ENCODE data around the gene KRTAP4-5.
"Not testable (repeated sequence)": the region's sequence is repeated elsewhere in the genome, so short reads cannot be mapped to it uniquely, and the experiment has no call there.

KRTAP4-5 gene

GRCh38 chr17:41149652-41149985, at the start of gene KRTAP4-5:
Gene KRTAP4-5, minus strand, starts transcription at chr17:41149825. Its CDS starts 58 bp downstream, at chr17:41149767.
- DNase-seq: no peak

- DNase-seq: no peak
Measured at GRCh38 chr17:41196068-41196467, 46.4 kb upstream of the KRTAP4-5 start.

- DNase-seq: no peak
Measured at GRCh38 chr17:41190328-41190727, 40.7 kb upstream of the KRTAP4-5 start.

- DNase-seq: not testable (repeated sequence)
Measured at GRCh38 chr17:41189837-41190318, 40.3 kb upstream of the KRTAP4-5 start, which contains the start of gene KRTAP9-1. Gene KRTAP9-1, plus strand, starts transcription at chr17:41189887. Its CDS starts 0 bp downstream, at chr17:41189887.

- no peak for DNase-seq
Measured at GRCh38 chr17:41186872-41187271, 37.2 kb upstream of the KRTAP4-5 start.

GRCh38 chr17:41185001-41185400, 35.4 kb upstream of the KRTAP4-5 start:
- DNase-seq: no peak

- no peak for DNase-seq
Measured at GRCh38 chr17:41184480-41184961, 34.9 kb upstream of the KRTAP4-5 start, which contains the start of gene KRTAP4-1. Gene KRTAP4-1, minus strand, starts transcription at chr17:41184911. Its CDS starts 57 bp downstream, at chr17:41184854.

GRCh38 chr17:41178843-41179616, 29.4 kb upstream of the KRTAP4-5 start:
- no peak for DNase-seq

- DNase-seq: no peak
Measured at GRCh38 chr17:41178341-41178740, 28.7 kb upstream of the KRTAP4-5 start.

GRCh38 chr17:41177727-41178271, 28.2 kb upstream of the KRTAP4-5 start, which contains the start of gene KRTAP4-2:
Gene KRTAP4-2, minus strand, starts transcription at chr17:41178221. Its CDS starts 57 bp downstream, at chr17:41178164.
- no peak for DNase-seq

- DNase-seq: no peak
Measured at GRCh38 chr17:41176744-41177387, 27.2 kb upstream of the KRTAP4-5 start.

GRCh38 chr17:41171886-41172285, 22.3 kb upstream of the KRTAP4-5 start:
- DNase-seq: no peak

- no peak for DNase-seq
Measured at GRCh38 chr17:41168121-41168520, 18.5 kb upstream of the KRTAP4-5 start, which contains the start of gene KRTAP4-3. Gene KRTAP4-3, minus strand, starts transcription at chr17:41168221. Its CDS starts 49 bp downstream, at chr17:41168172.

- DNase-seq: no peak
Measured at GRCh38 chr17:41167561-41167960, 17.9 kb upstream of the KRTAP4-5 start.

- no peak for DNase-seq
Measured at GRCh38 chr17:41163828-41164227, 14.2 kb upstream of the KRTAP4-5 start.

- DNase-seq: no peak
Measured at GRCh38 chr17:41160648-41161047, 11.0 kb upstream of the KRTAP4-5 start, which contains the start of gene KRTAP4-4. Gene KRTAP4-4, minus strand, starts transcription at chr17:41160748. Its CDS starts 57 bp downstream, at chr17:41160691.

- DNase-seq: not testable (repeated sequence)
Measured at GRCh38 chr17:41160190-41160589, 10.6 kb upstream of the KRTAP4-5 start.

- no peak for DNase-seq
Measured at GRCh38 chr17:41153856-41154255, 4.2 kb upstream of the KRTAP4-5 start.

- DNase-seq: no peak
Measured at GRCh38 chr17:41151525-41151924, 1.9 kb upstream of the KRTAP4-5 start.

GRCh38 chr17:41150026-41150425, 401 bp upstream of the KRTAP4-5 start:
- DNase-seq: no peak

- DNase-seq: not testable (repeated sequence)
Measured at GRCh38 chr17:41148971-41149651, 514 bp downstream of the KRTAP4-5 start.

- no peak for DNase-seq
Measured at GRCh38 chr17:41147531-41148204, 2.0 kb downstream of the KRTAP4-5 start.
